Activated CD4-positive, CD25-positive, alpha-beta regulatory T cell treated with anti-CD3 and anti-CD28 coated beads, Interleukin-2, amount 50 U/mL, for 16 hours (primary cell): ENCODE data around the gene EPYC.

ENCODE experiments used
- DNase-seq: peaks from one replicate; pipeline ENCODE4 v3.0.0-alpha.2; 2020; ENCODE audit warnings: low read depth, low spot score

EPYC gene, protein sequence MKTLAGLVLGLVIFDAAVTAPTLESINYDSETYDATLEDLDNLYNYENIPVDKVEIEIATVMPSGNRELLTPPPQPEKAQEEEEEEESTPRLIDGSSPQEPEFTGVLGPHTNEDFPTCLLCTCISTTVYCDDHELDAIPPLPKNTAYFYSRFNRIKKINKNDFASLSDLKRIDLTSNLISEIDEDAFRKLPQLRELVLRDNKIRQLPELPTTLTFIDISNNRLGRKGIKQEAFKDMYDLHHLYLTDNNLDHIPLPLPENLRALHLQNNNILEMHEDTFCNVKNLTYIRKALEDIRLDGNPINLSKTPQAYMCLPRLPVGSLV

DNA sequence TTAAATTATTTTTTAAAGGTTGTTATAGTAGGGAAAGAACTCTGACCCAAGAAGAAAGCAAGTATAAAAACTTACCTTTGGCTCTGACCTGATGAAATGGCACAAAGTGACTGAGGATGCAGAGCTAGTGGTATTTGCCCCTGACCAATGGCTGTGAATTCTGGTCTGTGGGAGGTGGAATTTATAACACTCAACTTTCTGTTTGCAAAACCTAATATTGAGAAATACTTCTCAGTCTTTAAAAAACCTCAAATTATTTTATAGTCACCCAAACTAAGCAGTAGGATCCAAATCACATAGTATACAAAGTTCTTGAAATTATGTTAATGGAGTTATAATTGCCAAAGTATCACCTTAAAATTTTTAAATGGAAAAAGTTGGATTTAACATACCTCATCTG, at the start of gene EPYC:
EPYC (minus strand) TSS at position 101 of the 400 bp plus-strand sequence. CDS start 2,407 bp downstream, outside the sequence.
- DNase-seq, result no peak

- DNase-seq, result no peak
These were observed 49.4 kb upstream of the EPYC start for GRCh38 chr12:91053951-91054715.

DNA sequence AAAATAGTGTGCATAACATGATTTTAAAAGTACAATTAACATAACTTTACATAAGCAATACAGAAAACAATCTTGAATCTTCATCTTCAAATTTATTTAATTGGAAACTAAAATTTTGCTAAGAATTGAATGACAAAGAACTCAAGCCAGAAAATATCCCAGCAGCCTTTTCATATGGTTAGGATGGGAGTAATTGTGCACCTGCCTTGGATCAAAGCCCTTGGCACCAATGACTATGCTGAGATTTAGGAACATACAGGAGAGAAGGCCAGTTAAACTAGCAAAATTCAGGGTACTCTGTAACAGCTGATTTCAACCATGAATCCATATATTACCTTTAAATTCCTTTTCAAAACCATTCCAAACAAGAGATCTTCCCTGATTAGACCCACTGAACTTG, 47.3 kb upstream of the EPYC start:
- DNase-seq, result no peak

GRCh38 chr12:91044586-91044985, 39.8 kb upstream of the EPYC start:
- DNase-seq, result no peak

DNA sequence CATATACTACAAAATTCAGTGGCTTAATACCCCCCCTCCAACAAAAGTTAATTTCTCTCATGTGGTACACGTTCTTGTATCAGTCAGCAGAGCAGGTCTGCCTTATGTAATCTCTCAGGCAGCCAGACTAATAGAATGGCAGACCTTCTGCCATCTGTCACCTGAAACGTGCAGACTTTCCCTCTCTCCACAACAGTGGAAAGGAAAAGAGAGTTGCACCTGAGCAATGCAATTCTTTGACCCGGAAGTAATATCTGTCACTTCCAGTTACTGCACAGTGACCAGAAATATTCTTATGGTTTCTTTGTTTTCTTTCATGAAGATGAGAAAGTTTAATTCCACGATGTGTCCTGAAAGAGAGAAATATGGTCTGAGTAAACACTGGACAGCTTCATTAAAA, 38.6 kb upstream of the EPYC start:
- no peak for DNase-seq

- no peak for DNase-seq
These were observed 35.5 kb upstream of the EPYC start for GRCh38 chr12:91040096-91040755.

GRCh38 chr12:91037276-91037675, 32.5 kb upstream of the EPYC start:
- DNase-seq, result no peak

- no peak for DNase-seq
These were observed 28.5 kb upstream of the EPYC start for GRCh38 chr12:91033251-91033650.

GRCh38 chr12:91023326-91024004, 18.7 kb upstream of the EPYC start:
- DNase-seq, result no peak

DNA sequence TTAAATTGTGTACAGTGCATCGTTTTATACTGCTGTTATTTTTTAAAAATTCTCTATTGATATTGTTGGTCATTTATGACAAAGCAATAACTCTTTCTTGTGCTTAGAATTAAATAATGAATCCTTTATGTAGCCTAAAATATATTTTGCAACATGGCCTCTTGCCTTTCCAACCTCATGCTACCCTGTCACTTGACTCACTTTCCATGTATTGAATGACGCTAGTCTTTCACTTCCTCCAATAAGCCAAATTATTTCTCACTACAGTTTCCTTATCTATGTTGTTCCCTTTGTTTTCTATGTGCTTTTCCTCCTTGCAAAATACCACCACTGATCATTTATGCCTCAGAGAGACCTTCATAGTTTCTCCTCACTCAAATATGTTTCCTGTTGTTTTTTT, 16.3 kb upstream of the EPYC start:
- no peak for DNase-seq

- DNase-seq, result no peak
These were observed 14.7 kb upstream of the EPYC start for GRCh38 chr12:91019455-91019854.

- no peak for DNase-seq
These were observed 12.9 kb upstream of the EPYC start for GRCh38 chr12:91017511-91018263.

GRCh38 chr12:91017043-91017442, 12.3 kb upstream of the EPYC start:
- no peak for DNase-seq

DNA sequence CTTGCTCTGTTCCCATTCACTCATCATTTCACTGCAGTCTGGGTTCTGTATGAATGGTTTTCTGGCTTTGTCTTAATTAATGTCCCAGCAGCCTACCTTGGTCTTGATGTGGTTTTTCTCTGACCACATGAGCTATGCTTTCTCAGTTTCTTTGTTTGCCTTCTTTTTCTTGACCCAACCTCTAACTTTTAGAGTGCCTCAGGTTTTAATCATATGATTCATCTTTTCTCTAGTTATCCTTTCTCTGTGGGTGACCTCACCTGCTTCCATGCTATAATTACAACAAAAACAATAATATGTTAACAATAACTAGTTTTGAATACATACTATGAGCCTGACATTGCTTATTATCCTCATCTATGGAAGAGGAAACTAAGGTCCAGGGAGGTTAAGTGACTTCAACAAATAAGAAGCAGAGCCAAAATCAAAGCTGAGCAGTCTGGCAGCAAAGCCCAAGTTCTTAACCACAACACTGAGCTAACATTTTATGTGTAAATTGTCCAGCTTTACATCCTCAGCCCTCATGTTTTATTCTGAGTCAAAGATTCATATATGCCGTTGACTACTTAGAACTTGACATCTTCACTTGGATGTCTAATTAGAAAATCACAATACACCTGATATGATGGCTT, 4.7 kb upstream of the EPYC start:
- no peak for DNase-seq

DNA sequence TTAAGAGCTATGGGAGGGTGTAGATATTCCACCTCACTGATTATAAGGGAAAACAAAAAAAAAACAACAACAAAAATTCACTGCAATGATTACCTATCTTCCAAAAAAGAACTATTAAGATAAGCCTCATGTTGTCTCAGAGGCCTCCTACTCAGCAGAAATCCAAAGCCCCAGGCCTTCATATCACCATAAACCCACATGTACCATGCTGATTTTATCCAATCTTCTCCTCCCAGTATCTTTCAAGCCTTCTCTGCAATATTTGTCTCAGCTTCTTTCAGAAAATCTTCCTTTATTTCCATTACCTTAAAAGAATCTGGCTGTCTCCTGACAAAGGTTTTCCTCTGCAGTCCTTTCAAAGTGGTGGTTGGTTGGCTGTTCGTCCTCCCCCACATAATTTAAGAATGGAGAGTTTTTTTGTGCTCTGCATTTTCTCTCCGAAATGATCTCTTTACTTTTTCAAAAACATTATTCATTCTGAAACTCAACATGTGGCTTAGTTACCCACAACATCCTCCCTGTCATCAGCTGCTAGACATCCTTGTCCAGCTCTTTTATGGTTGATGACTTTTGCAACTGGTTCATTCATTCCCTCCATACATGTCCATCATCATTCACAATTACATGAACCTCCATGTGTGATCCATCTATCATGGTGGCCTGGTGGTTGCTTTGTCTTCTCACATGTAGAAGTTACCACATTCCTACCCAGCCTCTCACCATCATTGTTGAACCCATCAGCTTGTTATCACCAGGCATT, 2.9 kb upstream of the EPYC start:
- DNase-seq, result no peak

GRCh38 chr12:91003737-91004136, 1.0 kb downstream of the EPYC start:
- no peak for DNase-seq

GRCh38 chr12:91001306-91001705, 3.5 kb downstream of the EPYC start:
- no peak for DNase-seq

- no peak for DNase-seq
These were observed 4.8 kb downstream of the EPYC start for GRCh38 chr12:90999966-91000365.

GRCh38 chr12:90999527-90999926, 5.2 kb downstream of the EPYC start:
- DNase-seq, result no peak

DNA sequence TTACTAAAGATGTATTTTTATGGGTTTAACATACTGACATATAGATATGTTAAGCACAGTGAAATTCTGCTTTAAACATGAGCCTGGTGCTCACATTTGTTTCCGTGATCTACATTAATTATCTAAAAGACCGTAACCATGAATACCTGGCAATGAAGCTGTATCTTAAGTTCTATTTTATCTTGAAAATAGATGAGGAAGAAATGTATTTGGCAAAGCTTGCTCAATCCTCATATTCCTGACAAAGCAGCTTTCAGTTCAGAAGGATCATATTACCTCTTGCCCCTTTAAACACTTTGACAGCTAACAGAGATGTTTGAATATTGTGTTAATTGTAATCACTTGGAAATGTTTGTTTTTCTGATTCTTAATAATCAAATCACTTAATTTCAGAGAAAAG, 9.8 kb downstream of the EPYC start:
- DNase-seq, result no peak
